Measurements from ENCODE around the gene PBRM1.

The PBRM1 gene

GRCh38 chr3:52517796-52518722 is 167.7 kb downstream of the PBRM1 start:
- DNase-seq (ENCODE audit: extremely low spot score, insufficient read length, low read depth) (no peak), FAIRE-seq (no peak)

- FAIRE-seq, result no peak
Observed at GRCh38 chr3:52516509-52517195, 169.1 kb downstream of the PBRM1 start.

GRCh38 chr3:52515192-52515591 is 170.5 kb downstream of the PBRM1 start:
- FAIRE-seq, result no peak
- no peak for DNase-seq (ENCODE audit: extremely low spot score, insufficient read length, low read depth)

More at GRCh38 chr3:52516509-52517195, 169.1 kb downstream of the PBRM1 start:
- DNase-seq (ENCODE audit: extremely low spot score, insufficient read length, low read depth), result no peak

- no peak for DNase-seq (ENCODE audit: extremely low spot score, insufficient read length, low read depth)
- FAIRE-seq, result no peak
Observed at GRCh38 chr3:52514576-52514975, 171.1 kb downstream of the PBRM1 start.

GRCh38 chr3:52513281-52513680 is 172.4 kb downstream of the PBRM1 start:
- FAIRE-seq (no peak), DNase-seq (ENCODE audit: extremely low spot score, insufficient read length, low read depth) (no peak)

GRCh38 chr3:52512727-52513126 is 173.0 kb downstream of the PBRM1 start:
- FAIRE-seq, result no peak
- no peak for DNase-seq (ENCODE audit: extremely low spot score, insufficient read length, low read depth)

- no peak for DNase-seq (ENCODE audit: extremely low spot score, insufficient read length, low read depth)
Observed at GRCh38 chr3:52512105-52512504, 173.6 kb downstream of the PBRM1 start.

GRCh38 chr3:52511509-52511908 is 174.2 kb downstream of the PBRM1 start:
- DNase-seq (ENCODE audit: extremely low spot score, insufficient read length, low read depth) (no peak), FAIRE-seq (no peak)

More at GRCh38 chr3:52512105-52512504, 173.6 kb downstream of the PBRM1 start:
- FAIRE-seq, result no peak

- DNase-seq (ENCODE audit: extremely low spot score, insufficient read length, low read depth) (no peak), FAIRE-seq (no peak)
Observed at GRCh38 chr3:52509753-52510328, 175.9 kb downstream of the PBRM1 start.

- FAIRE-seq, result no peak
- no peak for DNase-seq (ENCODE audit: extremely low spot score, insufficient read length, low read depth)
Observed at GRCh38 chr3:52507359-52507758, 178.4 kb downstream of the PBRM1 start.

GRCh38 chr3:52506266-52506966 is 179.3 kb downstream of the PBRM1 start:
- FAIRE-seq (no peak), DNase-seq (ENCODE audit: extremely low spot score, insufficient read length, low read depth) (no peak)

GRCh38 chr3:52504977-52505376 is 180.7 kb downstream of the PBRM1 start:
- DNase-seq (ENCODE audit: extremely low spot score, insufficient read length, low read depth) (no peak), FAIRE-seq (no peak)

- no peak for FAIRE-seq
- DNase-seq (ENCODE audit: extremely low spot score, insufficient read length, low read depth), result no peak
Observed at GRCh38 chr3:52503788-52504424, 181.8 kb downstream of the PBRM1 start.

- DNase-seq (ENCODE audit: extremely low spot score, insufficient read length, low read depth), result no peak
- no peak for FAIRE-seq
Observed at GRCh38 chr3:52502808-52503350, 182.8 kb downstream of the PBRM1 start.

- no peak for DNase-seq (ENCODE audit: extremely low spot score, insufficient read length, low read depth)
- no peak for FAIRE-seq
Observed at GRCh38 chr3:52502001-52502400, 183.7 kb downstream of the PBRM1 start.

- no peak for FAIRE-seq
- no peak for DNase-seq (ENCODE audit: extremely low spot score, insufficient read length, low read depth)
Observed at GRCh38 chr3:52501046-52501445, 184.7 kb downstream of the PBRM1 start.

- DNase-seq (ENCODE audit: extremely low spot score, insufficient read length, low read depth), result no peak
- no peak for FAIRE-seq
Observed at GRCh38 chr3:52498137-52499054, 187.3 kb downstream of the PBRM1 start.

GRCh38 chr3:52495777-52496602 is 189.7 kb downstream of the PBRM1 start:
- DNase-seq (ENCODE audit: extremely low spot score, insufficient read length, low read depth) (no peak), FAIRE-seq (no peak)

All from GM18507 (cell line).